SW480 (cell line): ENCODE measurements around the gene LZTR1.
A peak's percentile ranks its signal among the peaks of the same experiment; 100 is the strongest.
"Not testable (repeated sequence)": the region's sequence is repeated elsewhere in the genome, so short reads cannot be mapped to it uniquely, and the experiment has no call there.

Experiments used
- DNase-seq: peaks from one replicate; pipeline ENCODE4 v3.0.0-alpha.2; 2016; ENCODE audit warnings: low spot score

Gene LZTR1

GRCh38 chr22:21033895-21034294 is 51.8 kb downstream of the LZTR1 start:
- DNase-seq: no peak

DNA sequence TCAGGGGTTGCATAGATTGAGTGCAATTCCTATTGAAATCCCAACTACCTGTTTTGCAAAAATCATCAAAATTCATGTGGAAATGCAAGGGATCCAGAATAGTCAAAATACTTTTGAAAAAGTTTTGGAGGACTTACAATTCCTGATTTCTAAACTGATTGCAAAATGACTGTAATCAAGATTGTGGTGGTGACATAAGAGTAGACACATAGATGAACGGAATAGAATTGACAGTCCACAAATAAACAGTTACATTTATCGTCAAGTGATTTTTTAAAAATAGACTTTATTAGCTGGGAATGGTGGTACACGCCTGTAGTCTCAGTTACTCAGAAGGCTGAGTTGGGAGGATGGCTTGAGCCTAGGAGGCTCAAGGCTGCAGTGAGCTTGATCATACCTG is 52.9 kb downstream of the LZTR1 start:
- no peak for DNase-seq

DNA sequence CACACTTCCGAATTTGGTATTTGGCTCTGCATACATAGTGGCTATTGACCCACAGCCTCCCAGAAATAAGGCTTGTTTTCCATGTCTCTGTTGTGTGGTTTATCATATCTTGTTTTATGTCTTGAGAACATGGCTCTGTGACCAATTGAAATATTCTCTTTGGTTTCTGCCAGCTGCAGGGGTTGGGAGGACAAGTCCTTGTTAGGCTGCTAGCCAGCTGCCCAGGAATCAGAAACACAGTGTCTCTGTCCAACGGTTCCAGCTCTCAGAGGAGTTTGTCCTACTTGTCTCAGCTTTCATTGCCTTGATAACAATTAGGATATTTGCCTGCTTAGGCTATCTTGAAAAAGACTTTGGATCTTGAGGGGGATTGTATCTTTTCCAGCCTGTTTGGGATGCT is 56.3 kb downstream of the LZTR1 start:
- no peak for DNase-seq

DNA sequence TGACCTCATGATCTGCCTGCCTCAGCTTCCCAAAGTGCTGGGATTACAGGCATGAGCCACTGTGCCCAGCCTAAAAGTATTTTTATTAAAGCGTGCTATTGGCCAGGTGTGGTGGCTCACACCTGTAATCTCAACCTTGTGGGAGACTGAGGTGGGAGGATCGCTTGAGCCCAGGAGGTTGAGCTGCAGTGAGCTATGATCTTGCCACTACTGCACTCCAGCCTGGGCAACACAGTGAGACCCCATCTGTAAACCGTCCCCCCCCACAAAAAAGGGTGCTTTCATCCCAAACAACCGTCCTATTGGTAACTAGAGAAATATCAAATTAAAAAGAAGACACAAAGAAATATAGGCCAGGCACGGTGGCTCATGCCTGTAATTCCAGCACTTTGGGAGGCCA is 57.1 kb downstream of the LZTR1 start:
- not testable (repeated sequence) for DNase-seq

DNA sequence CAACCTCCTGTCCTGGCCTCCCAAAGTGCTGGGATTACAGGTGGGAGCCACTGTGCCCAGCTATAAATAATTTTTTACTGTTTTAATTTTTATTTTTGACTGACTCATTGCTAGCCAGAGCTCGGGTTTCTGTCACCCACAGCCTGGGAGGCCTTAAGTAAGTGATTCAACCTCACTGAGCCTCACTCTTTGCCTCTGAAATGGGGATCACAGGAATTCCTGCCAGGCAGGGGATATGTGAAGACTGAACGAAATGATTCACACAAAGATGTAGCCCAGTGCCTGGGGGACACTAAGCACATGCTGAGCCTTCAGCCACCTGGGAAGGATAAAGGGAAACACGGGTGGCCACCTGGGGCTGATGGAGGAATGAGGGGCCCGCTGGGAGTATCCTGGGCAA is 59.8 kb downstream of the LZTR1 start:
- no peak for DNase-seq

DNA sequence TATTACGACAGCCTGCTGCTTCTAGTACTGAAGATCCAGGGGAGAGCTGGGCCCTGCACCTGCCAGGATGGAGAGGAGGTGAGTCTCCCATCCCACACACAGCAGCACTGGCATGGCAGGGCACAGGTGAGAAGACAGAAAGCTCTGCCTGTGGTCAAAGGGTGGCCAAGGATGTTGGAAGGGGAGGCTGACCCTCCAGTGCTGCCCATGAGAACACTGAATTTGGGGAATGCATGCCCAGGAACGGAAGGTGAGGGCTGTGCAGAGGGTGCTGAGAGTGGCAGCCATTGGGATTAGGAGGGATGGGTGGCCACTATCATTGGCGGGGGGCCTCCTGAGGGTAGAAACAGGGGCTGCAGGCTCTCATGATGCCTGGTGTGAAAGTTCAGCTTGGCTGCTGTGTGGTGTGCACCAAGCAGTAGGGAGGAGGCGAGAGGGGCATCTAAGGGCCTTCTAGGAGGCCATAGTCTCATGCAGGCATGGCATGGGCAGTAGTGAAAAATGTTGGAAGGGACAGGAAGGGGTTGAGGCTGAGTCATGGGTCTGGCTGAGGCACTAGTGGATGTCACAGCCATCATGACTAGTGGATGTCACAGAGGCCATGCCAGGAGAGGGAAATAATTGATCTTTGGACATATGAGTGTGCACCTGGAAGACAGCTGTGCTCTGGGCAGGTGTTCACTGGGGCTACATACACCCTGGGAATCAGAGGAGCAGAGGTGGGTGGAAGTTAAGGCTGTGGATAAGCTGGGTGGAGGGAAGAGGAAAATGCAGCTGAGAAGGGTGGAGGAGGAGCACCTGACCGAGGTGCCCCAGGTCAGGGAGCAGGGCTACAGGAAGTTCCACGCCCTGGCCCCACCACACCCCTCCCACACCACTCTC is 61.1 kb downstream of the LZTR1 start:
- peak; percentile 74 for DNase-seq

DNA sequence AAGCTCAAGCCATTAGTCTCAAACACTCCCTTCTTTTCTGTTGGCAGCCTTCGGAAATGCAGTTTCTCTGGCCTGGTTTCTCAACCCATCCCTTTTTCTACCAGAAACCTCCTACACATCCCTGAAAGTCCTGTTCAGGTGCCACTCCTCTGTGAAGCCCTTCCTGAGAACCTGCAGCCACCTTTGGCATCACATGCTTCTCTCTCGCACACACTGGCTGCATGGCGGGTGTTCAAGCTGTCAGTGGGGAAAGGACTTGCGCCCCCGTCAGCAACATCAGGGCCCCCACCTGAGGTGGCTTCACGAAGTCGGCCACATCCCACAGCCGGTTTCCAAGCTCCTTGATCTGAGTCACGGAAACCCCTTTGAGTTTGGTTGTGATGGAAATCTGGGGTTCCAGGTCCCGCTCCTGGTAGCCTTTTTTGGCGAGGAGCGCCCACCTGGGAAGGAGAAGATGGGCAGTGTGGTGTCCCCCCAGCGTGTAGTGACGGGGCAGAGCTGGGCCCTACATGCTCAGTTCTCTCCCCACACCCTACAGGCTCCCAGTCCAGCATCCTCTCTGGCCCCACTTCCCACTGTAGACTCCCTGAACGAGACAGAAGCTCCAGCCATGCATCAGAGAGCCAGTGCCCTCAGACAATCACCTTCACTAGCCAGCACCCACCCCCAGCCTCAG is 61.9 kb downstream of the LZTR1 start:
- DNase-seq: no peak

GRCh38 chr22:21044931-21045584 is 63.0 kb downstream of the LZTR1 start:
- no peak for DNase-seq

DNA sequence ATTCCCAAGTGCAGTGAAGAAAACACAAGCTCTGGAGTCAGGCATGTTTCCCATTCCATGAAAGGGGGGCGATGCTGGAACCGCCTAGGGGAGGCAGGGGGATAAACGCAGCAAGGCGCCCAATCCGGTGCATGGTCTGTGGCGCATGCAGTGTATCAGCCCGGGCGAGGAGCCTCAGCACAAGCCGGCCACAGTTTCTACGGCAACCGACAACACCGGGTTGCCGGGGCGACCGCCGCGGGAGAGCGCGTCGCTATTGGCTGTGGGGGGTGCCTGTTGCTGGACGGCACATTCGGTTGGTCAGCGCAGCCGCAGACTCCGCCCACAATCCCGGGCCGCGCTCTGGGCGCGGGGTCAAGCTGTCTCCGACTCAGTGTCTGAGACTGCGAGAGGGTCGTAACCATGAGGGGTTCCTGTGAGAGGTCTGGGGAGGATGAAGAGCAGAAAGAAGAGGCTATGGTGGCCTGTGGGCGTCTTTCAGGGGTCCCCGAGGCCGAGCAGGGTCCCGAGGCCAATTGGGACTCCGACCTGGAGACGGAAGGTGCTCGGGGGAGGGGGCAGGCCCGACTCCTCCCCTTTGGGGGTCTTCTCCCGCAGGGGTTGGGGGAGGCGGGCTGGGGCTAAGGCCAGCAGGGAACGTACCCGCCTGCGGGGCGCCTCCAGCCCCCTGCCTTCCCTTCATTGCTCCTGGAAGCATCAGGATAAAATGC is 63.6 kb downstream of the LZTR1 start, which contains the start of gene LRRC74B:
Gene LRRC74B, plus strand, starts transcription at position 362 of the 710 bp plus-strand sequence. Its CDS starts 41 bp downstream, at position 403.
- peak; percentile 88 for DNase-seq

DNA sequence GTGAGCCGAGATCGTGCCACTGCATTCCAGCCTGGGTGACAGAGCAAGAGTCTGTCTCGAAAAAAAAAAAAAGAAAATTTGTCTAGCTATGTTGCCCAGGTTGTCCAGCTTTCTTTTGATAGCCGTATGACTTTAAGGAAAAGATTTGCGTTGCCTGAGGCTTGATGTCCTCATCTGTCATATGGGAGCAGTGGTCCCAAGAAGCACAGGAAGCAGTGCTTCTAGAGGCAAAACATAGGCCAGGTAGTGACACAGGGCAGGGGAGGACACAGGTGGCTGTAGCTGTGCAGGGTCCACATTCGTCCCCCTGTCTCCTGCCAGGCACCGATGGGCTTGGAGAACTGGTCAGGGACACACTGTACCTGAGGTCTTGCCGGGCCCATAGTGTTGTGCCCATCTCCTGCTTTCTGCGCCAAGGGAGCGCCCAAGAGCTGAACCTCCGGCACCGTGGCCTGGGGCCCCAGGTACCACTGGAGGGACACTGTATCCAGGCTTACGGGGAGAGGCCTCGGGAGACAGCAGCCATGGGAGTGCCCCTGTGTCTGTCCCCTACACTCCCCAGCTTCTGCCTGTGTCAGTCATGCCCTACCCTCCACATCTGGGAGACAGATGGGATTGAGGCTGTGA is 65.1 kb downstream of the LZTR1 start:
- DNase-seq: no peak

DNA sequence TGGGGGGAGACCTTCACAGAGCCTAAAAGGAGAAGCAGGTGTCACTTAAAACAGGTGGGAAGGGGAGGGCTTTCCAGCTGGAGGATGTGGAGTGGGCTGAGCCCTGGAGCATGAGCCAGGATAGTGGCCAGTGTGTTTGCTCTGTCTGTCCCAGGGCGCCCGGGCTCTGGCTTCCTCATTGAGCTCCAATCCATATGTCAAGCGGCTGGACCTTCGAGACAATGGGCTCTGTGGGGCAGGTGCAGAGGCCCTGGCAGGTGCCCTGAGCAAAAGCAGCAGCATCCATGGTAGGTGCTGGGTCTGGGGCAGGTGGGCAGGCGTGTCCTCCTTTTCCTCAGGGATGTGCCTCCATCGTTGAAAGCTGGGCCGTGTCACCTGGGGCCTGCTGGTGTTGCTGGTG is 65.6 kb downstream of the LZTR1 start:
- no peak for DNase-seq

- DNase-seq: not testable (repeated sequence)
Observed at GRCh38 chr22:21048448-21048847, 66.4 kb downstream of the LZTR1 start.
